C4-2B (cell line): ENCODE measurements around the gene EPB41L2.

Experiments used
- ZFX ChIP-seq: fragments of 450-650 bp; IDR thresholded peaks from 2 replicates; pipeline ENCODE4 v1.6.1; 2017
- TF ChIP-seq, protein P1 (sequence below): fragments of 450-650 bp; conservative IDR thresholded peaks from 2 replicates; pipeline ENCODE4 v1.5.1; 2017; ENCODE audit warnings: mild to moderate bottlenecking

DNA sequence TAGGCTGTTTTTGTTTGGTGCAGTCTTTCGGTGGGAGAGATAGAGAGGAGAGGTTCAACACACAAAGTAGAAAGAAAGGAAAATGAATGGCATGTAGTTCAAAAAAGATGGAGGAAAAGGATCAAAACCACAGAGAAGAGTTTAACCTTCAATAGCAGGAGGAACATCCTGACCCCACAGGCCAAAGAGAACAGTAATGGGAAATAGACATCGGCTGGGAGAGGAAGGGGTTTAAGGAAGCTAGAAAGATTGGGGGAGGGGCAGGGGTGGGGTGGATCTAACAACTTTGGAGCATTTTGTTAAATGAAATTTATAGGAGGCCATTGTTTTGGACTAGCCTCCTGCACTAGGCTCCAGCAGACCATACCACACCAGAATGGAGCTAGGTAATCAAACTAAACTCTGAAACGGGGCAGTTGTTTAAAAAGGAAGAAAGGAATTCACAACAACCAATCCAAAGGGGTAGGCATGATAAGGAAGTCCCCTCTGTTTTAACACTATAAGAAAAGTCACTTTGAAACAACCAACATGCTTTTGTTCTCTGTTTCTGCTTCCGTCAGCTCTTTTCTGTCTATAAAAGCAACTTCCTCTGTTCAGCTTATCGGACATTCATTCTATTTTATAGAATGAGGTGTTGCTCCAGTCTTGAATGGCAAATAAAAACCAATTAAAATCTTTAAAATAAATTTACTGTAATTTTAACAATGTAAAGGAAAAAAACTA, 82.6 kb downstream of the EPB41L2 start:
- TF ChIP-seq, protein P1, sequence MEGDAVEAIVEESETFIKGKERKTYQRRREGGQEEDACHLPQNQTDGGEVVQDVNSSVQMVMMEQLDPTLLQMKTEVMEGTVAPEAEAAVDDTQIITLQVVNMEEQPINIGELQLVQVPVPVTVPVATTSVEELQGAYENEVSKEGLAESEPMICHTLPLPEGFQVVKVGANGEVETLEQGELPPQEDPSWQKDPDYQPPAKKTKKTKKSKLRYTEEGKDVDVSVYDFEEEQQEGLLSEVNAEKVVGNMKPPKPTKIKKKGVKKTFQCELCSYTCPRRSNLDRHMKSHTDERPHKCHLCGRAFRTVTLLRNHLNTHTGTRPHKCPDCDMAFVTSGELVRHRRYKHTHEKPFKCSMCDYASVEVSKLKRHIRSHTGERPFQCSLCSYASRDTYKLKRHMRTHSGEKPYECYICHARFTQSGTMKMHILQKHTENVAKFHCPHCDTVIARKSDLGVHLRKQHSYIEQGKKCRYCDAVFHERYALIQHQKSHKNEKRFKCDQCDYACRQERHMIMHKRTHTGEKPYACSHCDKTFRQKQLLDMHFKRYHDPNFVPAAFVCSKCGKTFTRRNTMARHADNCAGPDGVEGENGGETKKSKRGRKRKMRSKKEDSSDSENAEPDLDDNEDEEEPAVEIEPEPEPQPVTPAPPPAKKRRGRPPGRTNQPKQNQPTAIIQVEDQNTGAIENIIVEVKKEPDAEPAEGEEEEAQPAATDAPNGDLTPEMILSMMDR = no peak
- no peak for TF ChIP-seq ZFX
